Gastrocnemius medialis (tissue), 4 donors: ENCODE measurements around the gene OR1L6. TPM values are rescaled to one million over a fixed set of nuclear protein-coding genes. Genes with fewer than 3 reads are reported as not detected.

Source experiments
- ATAC-seq, 2 donors: fragments of 150-250 bp; one replicate each; pipeline ENCODE4 v1.9.1; 2016
- DNase-seq, 2 donors: peaks; one replicate each; pipeline ENCODE4 v3.0.0-alpha.2; 2019
- H3K27ac ChIP-seq, 4 donors: fragments of 200-600 bp; sonication (generic); 1 replicate in 1 of 4; 2 replicates in 3 of 4; pipeline ENCODE4 v1.5.1; 2016 to 2018; ENCODE audit warnings: mild to moderate bottlenecking in 2 of 4, moderate library complexity in 1 of 4
- H3K27me3 ChIP-seq, 3 donors: fragments of 200-600 bp; sonication (generic) in 2 of 3; 1 replicate in 1 of 3; 2 replicates in 2 of 3; pipeline versions ENCODE4 v1.5.1 to v1.6.0; 2016 to 2019; ENCODE audit warnings: mild to moderate bottlenecking in 1 of 3, moderate library complexity in 1 of 3
- H3K36me3 ChIP-seq, 2 donors: fragments of 200-600 bp; sonication (generic) in 1 of 2; one replicate each; pipeline ENCODE4 v1.5.1; 2017 to 2018
- H3K4me1 ChIP-seq, 2 donors: fragments of 200-600 bp; sonication (generic) in 1 of 2; one replicate each; pipeline ENCODE4 v1.5.1; 2016 to 2017; ENCODE audit warnings: mild to moderate bottlenecking in 2 of 2
- H3K4me3 ChIP-seq, 4 donors: fragments of 200-600 bp; sonication (generic) in 3 of 4; 1 replicate in 1 of 4; 2 replicates in 3 of 4; pipeline ENCODE4 v1.5.1; 2016 to 2019; ENCODE audit warnings: mild to moderate bottlenecking in 2 of 4
- H3K9me3 ChIP-seq, 3 donors: fragments of 200-600 bp; sonication (generic) in 2 of 3; 1 replicate in 1 of 3; 2 replicates in 2 of 3; pipeline ENCODE4 v1.5.1; 2016 to 2019
- POLR2A ChIP-seq, 2 donors: fragments of 450-650 bp; IDR thresholded peaks; one replicate each; pipeline ENCODE4 v1.6.1; 2017; ENCODE audit warnings: antibody characterized with exemption in 2 of 2, mild to moderate bottlenecking in 2 of 2, moderate library complexity in 2 of 2
- in situ Hi-C, 4 donors: fragments of 200-750 bp; cut with MboI; loops; one replicate each; pipeline versions ENCODE4 v1.15.0 to v1.8.0; 2017; ENCODE audit warnings: low sequenced_read_pairs in 4 of 4
- intact Hi-C: fragments of 100-400 bp; cut with DNase I; formaldehyde crosslinking; loops from one replicate; pipeline ENCODE4 v1.15.1; 2023; ENCODE audit warnings: low total_unique reads
- total RNA-seq, 4 donors: library from RNA; depleted of rRNA; stranded (reverse); fragments of >200 nt; gene quantifications; one replicate each; pipeline versions ENCODE4 v1.1.0 to v1.2.3, GENCODE V29; 2016
- TF ChIP-seq, protein P1 (sequence below), 5 experiments: fragments of 450-650 bp in 3 of 5; fragments of 200-600 bp in 2 of 5; sonication (generic) in 2 of 5; IDR thresholded peaks in 4 of 5; conservative IDR thresholded peaks in 1 of 5; 1 replicate in 4 of 5; 2 replicates in 1 of 5; pipeline ENCODE4 v1.5.1; 2016 to 2019; ENCODE audit warnings: antibody characterized with exemption in 5 of 5, mild to moderate bottlenecking in 3 of 5, moderate library complexity in 3 of 5

The OR1L6 gene
- total RNA-seq, 4 donors from 2014 or later = not detected

- no peaks in the 10 kb centered on the region for H3K4me1 ChIP-seq
Observed at GRCh38 chr9:122780026-122780425, 37.9 kb downstream of the OR1L6 start.

GRCh38 chr9:122781671-122782070, 39.6 kb downstream of the OR1L6 start:
- no peak for DNase-seq
- intact Hi-C loops (no loop called here), in situ Hi-C loops (no loop called here)
- TF ChIP-seq, protein P1, sequence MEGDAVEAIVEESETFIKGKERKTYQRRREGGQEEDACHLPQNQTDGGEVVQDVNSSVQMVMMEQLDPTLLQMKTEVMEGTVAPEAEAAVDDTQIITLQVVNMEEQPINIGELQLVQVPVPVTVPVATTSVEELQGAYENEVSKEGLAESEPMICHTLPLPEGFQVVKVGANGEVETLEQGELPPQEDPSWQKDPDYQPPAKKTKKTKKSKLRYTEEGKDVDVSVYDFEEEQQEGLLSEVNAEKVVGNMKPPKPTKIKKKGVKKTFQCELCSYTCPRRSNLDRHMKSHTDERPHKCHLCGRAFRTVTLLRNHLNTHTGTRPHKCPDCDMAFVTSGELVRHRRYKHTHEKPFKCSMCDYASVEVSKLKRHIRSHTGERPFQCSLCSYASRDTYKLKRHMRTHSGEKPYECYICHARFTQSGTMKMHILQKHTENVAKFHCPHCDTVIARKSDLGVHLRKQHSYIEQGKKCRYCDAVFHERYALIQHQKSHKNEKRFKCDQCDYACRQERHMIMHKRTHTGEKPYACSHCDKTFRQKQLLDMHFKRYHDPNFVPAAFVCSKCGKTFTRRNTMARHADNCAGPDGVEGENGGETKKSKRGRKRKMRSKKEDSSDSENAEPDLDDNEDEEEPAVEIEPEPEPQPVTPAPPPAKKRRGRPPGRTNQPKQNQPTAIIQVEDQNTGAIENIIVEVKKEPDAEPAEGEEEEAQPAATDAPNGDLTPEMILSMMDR (IDR thresholded peaks at IDR 0.05 in 4 of 5, conservative IDR thresholded peaks at IDR 0.05 in 1 of 5) = no peak
- no peak for TF ChIP-seq POLR2A (IDR thresholded peaks at IDR 0.05)
- ATAC-seq = no peak
- Histone ChIP-seq H3K9me3 (no peaks in the 10 kb centered on the region), H3K4me1 (no peaks in the 10 kb centered on the region), H3K36me3 (no peaks in the 10 kb centered on the region), H3K27ac (no peak overlapping the region), H3K27me3 (no peaks in the 10 kb centered on the region), H3K4me3 (no peak overlapping the region)

More at GRCh38 chr9:122780026-122780425, 37.9 kb downstream of the OR1L6 start:
- H3K27me3 ChIP-seq = no peaks in the 10 kb centered on the region
- TF ChIP-seq POLR2A (IDR thresholded peaks at IDR 0.05) = no peak
- TF ChIP-seq, protein P1 (IDR thresholded peaks at IDR 0.05 in 4 of 5, conservative IDR thresholded peaks at IDR 0.05 in 1 of 5) = no peak
- no peak overlapping the region for H3K27ac ChIP-seq
- no peak overlapping the region for H3K4me3 ChIP-seq
- no peaks in the 10 kb centered on the region for H3K9me3 ChIP-seq
- H3K36me3 ChIP-seq = no peaks in the 10 kb centered on the region
- ATAC-seq (no peak), DNase-seq (no peak)
- intact Hi-C loops (no loop called here), in situ Hi-C loops (no loop called here)

DNA sequence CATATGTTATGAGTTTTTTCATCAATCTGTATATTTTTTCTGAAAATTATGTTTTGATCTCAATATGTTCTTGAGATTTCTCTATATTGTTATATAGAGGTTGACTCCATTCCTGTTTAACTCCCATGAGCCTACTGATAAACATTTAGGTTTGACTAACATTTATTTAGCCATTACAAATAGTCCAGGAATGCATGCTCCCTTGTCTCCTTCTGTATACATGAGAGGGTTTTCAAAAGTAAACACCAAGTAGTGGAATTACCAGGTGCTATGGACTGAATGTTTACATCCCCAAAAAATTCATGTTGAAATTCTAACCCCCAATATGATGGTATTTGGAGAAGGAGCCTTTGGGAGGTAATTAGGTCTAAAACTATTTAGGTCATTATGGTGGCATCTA, 43.2 kb downstream of the OR1L6 start:
- no peaks in the 10 kb centered on the region for H3K36me3 ChIP-seq
- no peak for ATAC-seq
- DNase-seq = no peak
- H3K4me1 ChIP-seq = no peaks in the 10 kb centered on the region
- H3K27ac ChIP-seq = no peak overlapping the region
- intact Hi-C loops (no loop called here), in situ Hi-C loops (no loop called here)
- no peak overlapping the region for H3K4me3 ChIP-seq
- TF ChIP-seq, protein P1 (IDR thresholded peaks at IDR 0.05 in 4 of 5, conservative IDR thresholded peaks at IDR 0.05 in 1 of 5) = no peak
- no peak for TF ChIP-seq POLR2A (IDR thresholded peaks at IDR 0.05)
- H3K9me3 ChIP-seq = no peaks in the 10 kb centered on the region
- H3K27me3 ChIP-seq = no peaks in the 10 kb centered on the region

DNA sequence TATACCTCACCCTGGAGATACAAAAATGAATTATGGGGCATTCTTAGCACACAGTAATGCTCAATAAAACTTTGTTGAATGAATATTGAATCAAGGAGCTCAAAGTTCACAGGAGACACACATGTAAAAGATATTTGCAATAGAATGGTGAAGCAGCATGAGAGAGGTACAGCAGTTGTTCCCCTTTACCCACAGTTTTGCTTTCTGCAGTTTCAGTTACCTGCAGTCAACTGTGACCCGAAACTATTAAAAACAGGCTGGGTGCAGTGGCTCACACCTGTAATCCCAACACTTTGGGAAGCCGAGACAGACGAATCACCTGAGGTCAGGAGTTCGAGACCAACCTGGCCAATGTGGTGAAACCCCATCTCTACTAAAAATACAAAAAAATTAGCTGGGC, 44.2 kb downstream of the OR1L6 start:
- Histone ChIP-seq H3K36me3 (no peaks in the 10 kb centered on the region), H3K27ac (no peak overlapping the region), H3K27me3 (no peaks in the 10 kb centered on the region), H3K4me1 (no peaks in the 10 kb centered on the region), H3K4me3 (no peak overlapping the region), H3K9me3 (no peaks in the 10 kb centered on the region)
- intact Hi-C loops = no loop called here
- no peak for DNase-seq
- no peak for ATAC-seq
- no peak for TF ChIP-seq POLR2A (IDR thresholded peaks at IDR 0.05)
- TF ChIP-seq, protein P1 (IDR thresholded peaks at IDR 0.05 in 4 of 5, conservative IDR thresholded peaks at IDR 0.05 in 1 of 5) = no peak
- in situ Hi-C loops = no loop called here

- intact Hi-C loops = no loop called here
- in situ Hi-C loops = no loop called here
- H3K4me3 ChIP-seq = no peak within 1 kb of the TSS
- DNase-seq (no peak), ATAC-seq (no peak)
- H3K36me3 ChIP-seq = no peaks in the 10 kb centered on the region
- H3K9me3 ChIP-seq = no peaks in the 10 kb centered on the region
- H3K27me3 ChIP-seq = no peaks in the 10 kb centered on the region
- no peak for TF ChIP-seq POLR2A (IDR thresholded peaks at IDR 0.05)
- TF ChIP-seq, protein P1 (IDR thresholded peaks at IDR 0.05 in 4 of 5, conservative IDR thresholded peaks at IDR 0.05 in 1 of 5) = no peak
- no peak within 1 kb of the TSS for H3K27ac ChIP-seq
- H3K4me1 ChIP-seq = no peaks in the 10 kb centered on the region
Observed at GRCh38 chr9:122788831-122789230, 46.7 kb downstream of the OR1L6 start, which contains the start of gene OR5C1. Gene OR5C1, plus strand, starts transcription at chr9:122788933. Its CDS starts 0 bp downstream, at chr9:122788933.
